Ascending aorta (tissue), 2 donors: ENCODE measurements around the gene CEP112. TPM values are rescaled to one million over a fixed set of nuclear protein-coding genes. Genes with fewer than 3 reads are reported as not detected.
"Not testable (repeated sequence)": the region's sequence is repeated elsewhere in the genome, so short reads cannot be mapped to it uniquely, and the experiment has no call there.

Experiments used
- DNase-seq, 2 donors: peaks; one replicate each; pipeline ENCODE4 v3.0.0-alpha.2; 2019; ENCODE audit warnings: low spot score in 2 of 2
- H3K27ac ChIP-seq, 2 donors: fragments of 200-600 bp; sonication (generic); one replicate each; pipeline ENCODE4 v1.5.1; 2016 to 2017; ENCODE audit warnings: mild to moderate bottlenecking in 1 of 2
- H3K27me3 ChIP-seq: fragments of 200-600 bp; sonication (generic); one replicate; pipeline ENCODE4 v1.5.1; 2017
- H3K36me3 ChIP-seq, 2 donors: fragments of 200-600 bp; sonication (generic); one replicate each; pipeline ENCODE4 v1.5.1; 2016
- H3K4me1 ChIP-seq, 2 donors: fragments of 200-600 bp; sonication (generic); one replicate each; pipeline ENCODE4 v1.5.1; 2016 to 2017; ENCODE audit warnings: mild to moderate bottlenecking in 1 of 2
- H3K4me3 ChIP-seq, 2 donors: fragments of 200-600 bp; sonication (generic); one replicate each; pipeline ENCODE4 v1.5.1; 2016 to 2017; ENCODE audit warnings: mild to moderate bottlenecking in 1 of 2
- H3K9me3 ChIP-seq, 2 donors: fragments of 200-600 bp; sonication (generic); one replicate each; pipeline ENCODE4 v1.5.1; 2016
- CTCF ChIP-seq, 3 experiments: fragments of 200-600 bp in 2 of 3; fragments of 450-650 bp in 1 of 3; sonication (generic) in 2 of 3; IDR thresholded peaks; one replicate each; pipeline ENCODE4 v1.5.1; 2016 to 2019; ENCODE audit warnings: antibody characterized with exemption in 3 of 3, mild to moderate bottlenecking in 1 of 3, moderate library complexity in 1 of 3
- intact Hi-C: fragments of 100-400 bp; cut with DNase I; formaldehyde crosslinking; loops from one replicate; pipeline ENCODE4 v1.15.1; 2023
- total RNA-seq: library from RNA; depleted of rRNA; stranded (reverse); fragments of >200 nt; gene quantifications from one replicate; pipeline ENCODE4 v1.1.0, GENCODE V29; 2016

CEP112 gene
- total RNA-seq, 1 donor from 2014 or later: 11.4 TPM

- no peak for DNase-seq
- H3K27me3 ChIP-seq: no peaks in the 10 kb centered on the region
- intact Hi-C loops: no loop called here
- peaks cover 0 to 4% of the 10 kb centered on the region in 2 donors for H3K9me3 ChIP-seq
- no peak for TF ChIP-seq CTCF (IDR thresholded peaks at IDR 0.05)
- no peaks in the 10 kb centered on the region for H3K4me1 ChIP-seq
- no peak overlapping the region for H3K27ac ChIP-seq
- H3K36me3 ChIP-seq: no peaks in the 10 kb centered on the region
- H3K4me3 ChIP-seq: no peak overlapping the region
These were observed 103.8 kb downstream of the CEP112 start for GRCh38 chr17:66088173-66088572.

GRCh38 chr17:66087073-66087472 lies 104.9 kb downstream of the CEP112 start:
- H3K4me1 ChIP-seq: no peaks in the 10 kb centered on the region
- H3K36me3 ChIP-seq: no peaks in the 10 kb centered on the region
- no peak overlapping the region for H3K27ac ChIP-seq
- no peak for DNase-seq
- H3K27me3 ChIP-seq: no peaks in the 10 kb centered on the region
- no peak for TF ChIP-seq CTCF (IDR thresholded peaks at IDR 0.05)
- intact Hi-C loops: no loop called here
- H3K4me3 ChIP-seq: no peak overlapping the region
- peaks cover 0 to 4% of the 10 kb centered on the region in 2 donors for H3K9me3 ChIP-seq

GRCh38 chr17:66085221-66085620 lies 106.7 kb downstream of the CEP112 start:
- no peak overlapping the region for H3K4me3 ChIP-seq
- DNase-seq: no peak
- H3K27me3 ChIP-seq: no peaks in the 10 kb centered on the region
- no peaks in the 10 kb centered on the region for H3K4me1 ChIP-seq
- no peak overlapping the region for H3K27ac ChIP-seq
- intact Hi-C loops: no loop called here
- no peak for TF ChIP-seq CTCF (IDR thresholded peaks at IDR 0.05)
- peaks cover 0 to 4% of the 10 kb centered on the region in 2 donors for H3K9me3 ChIP-seq
- peaks cover 0 to 3% of the 10 kb centered on the region in 2 donors for H3K36me3 ChIP-seq

GRCh38 chr17:66080670-66081069 lies 111.3 kb downstream of the CEP112 start:
- H3K4me1 ChIP-seq, H3K27me3 ChIP-seq, H3K36me3 ChIP-seq, H3K4me3 ChIP-seq, intact Hi-C loops, H3K27ac ChIP-seq, DNase-seq, H3K9me3 ChIP-seq: not testable (repeated sequence)

GRCh38 chr17:66076546-66077190 lies 115.3 kb downstream of the CEP112 start:
- H3K36me3 ChIP-seq: peaks cover 0 to 3% of the 10 kb centered on the region in 2 donors
- H3K4me3 ChIP-seq: no peak overlapping the region
- no peak overlapping the region for H3K27ac ChIP-seq
- no peak for TF ChIP-seq CTCF (IDR thresholded peaks at IDR 0.05)
- no peaks in the 10 kb centered on the region for H3K9me3 ChIP-seq
- H3K4me1 ChIP-seq: no peaks in the 10 kb centered on the region
- H3K27me3 ChIP-seq: no peaks in the 10 kb centered on the region
- intact Hi-C loops: no loop called here
- no peak for DNase-seq

GRCh38 chr17:66073384-66073783 lies 118.5 kb downstream of the CEP112 start:
- no peak for TF ChIP-seq CTCF (IDR thresholded peaks at IDR 0.05)
- intact Hi-C loops: no loop called here
- H3K4me1 ChIP-seq: no peaks in the 10 kb centered on the region
- DNase-seq: no peak
- no peaks in the 10 kb centered on the region for H3K36me3 ChIP-seq
- no peaks in the 10 kb centered on the region for H3K9me3 ChIP-seq
- H3K27ac ChIP-seq: no peak overlapping the region
- H3K4me3 ChIP-seq: no peak overlapping the region
- no peaks in the 10 kb centered on the region for H3K27me3 ChIP-seq
